ENCODE results near the gene PLXNB1.
"Not testable (repeated sequence)": the region's sequence is repeated elsewhere in the genome, so short reads cannot be mapped to it uniquely, and the experiment has no call there.

PLXNB1 gene

GRCh38 chr3:48404440-48405342 is 25.2 kb downstream of the PLXNB1 start:
- DNase-seq = no peak

DNA sequence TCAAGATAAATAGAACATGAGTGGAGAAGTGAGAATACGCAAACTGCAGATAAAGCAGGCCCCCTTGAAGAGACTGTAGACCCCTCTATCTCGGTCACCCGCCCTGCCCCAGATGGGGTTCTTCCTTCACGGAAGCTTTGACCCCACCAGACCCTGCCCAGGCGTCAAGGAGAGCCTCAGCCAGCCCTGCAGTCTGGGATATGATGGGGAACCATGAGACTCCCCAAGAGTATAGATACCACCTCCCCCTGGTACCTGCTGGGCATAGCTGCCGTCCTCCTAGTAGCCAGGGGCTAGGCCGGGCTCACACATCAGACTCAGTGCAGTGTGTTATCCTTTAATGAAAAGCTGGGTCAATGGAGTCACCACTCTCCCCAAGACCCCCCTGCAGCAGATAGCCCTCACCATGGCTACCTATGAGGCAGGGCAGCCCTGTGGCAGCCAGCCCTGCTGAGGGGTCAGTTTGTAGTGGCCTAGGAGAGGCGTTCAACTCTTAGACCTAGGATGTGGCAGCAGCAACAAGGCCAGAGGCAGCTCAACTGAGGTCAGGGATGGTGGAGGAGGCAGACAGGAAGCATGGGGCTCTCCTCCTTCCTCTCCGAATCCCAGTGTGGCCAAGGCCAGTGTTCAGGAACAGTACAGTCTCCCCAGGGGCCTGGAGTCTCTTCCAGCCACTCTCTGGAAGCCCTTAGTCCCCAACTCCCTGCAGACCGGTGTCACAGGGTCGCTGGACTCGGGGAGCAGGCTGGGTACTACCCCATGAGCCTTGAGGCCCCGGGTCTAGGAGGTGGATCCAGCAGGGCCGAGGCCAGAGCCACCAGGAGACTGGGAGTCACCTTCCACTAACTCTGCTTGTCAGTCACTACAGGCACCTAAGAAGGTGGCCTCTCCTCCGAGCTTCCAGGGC is 26.1 kb downstream of the PLXNB1 start:
- no peak for DNase-seq

DNA sequence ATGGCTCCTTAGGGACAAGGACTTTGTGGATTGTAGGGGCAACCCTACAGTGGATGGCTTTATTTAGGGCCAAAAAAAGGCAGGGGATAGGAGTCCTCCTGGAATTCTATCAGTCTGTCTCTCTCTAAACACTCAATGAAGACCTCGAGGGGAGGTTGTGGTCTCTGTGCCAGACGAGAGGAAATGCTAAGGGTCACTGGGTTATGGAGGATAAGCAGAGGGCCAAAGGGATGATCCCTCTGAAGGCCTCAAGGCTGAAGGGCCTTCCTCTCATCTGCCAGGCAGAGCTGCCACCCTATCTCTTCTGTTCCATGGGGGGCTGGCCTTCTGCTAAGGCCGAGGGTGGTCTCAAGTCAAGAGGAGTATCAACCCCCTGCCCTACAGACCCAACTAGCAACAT is 27.0 kb downstream of the PLXNB1 start:
- no peak for DNase-seq

DNA sequence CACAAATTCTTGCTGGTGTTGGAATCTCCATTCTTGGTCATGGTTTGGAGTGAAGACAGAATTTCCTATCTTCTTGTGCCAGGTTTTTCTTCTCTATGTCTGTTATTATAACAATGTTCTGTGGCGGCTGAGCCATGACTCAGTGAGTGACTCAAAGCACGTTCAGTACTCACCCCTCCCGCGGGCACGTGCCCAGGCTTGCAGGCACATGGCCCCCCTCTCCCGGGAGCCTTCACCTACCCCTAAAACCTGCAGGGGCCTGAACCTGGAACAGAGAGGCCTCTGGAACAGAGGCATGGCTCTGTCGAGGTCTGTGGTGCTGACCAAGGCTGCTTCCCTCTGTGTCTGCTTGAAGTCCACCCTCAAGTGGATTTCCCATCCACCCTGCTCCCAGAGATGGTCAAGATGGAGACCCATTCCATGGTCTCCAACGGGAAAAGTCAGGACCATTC is 27.6 kb downstream of the PLXNB1 start:
- DNase-seq = no peak

GRCh38 chr3:48401434-48401901 is 28.4 kb downstream of the PLXNB1 start:
- not testable (repeated sequence) for DNase-seq

DNA sequence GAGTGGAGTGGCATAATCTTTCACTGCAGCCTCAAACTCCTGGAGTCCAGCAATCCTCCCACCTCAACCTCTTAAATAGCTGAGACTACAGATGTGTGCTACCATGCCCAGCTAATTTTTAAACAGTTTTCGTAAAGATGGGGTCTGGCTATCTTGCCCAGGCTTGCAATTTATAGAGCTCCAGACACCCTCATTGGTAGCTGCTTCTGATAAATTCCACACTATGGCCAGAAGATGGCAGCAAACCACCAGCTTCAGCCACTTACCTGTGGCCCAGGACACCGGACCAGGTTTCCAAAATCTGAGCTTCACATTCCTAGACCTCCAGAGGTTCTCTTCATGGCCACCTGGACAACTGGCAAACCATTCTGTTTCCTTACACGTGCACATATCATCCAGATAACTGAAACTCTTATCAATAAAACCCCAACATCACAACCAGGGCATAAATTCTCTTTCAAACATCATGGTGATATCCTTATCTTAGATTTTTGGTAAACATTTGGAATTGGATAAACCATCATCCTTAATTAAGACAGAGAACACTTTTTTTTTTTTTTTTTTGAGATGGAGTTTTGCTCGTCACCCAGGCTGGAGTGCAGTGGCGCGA is 29.0 kb downstream of the PLXNB1 start:
- peak; percentile 20 for DNase-seq

DNA sequence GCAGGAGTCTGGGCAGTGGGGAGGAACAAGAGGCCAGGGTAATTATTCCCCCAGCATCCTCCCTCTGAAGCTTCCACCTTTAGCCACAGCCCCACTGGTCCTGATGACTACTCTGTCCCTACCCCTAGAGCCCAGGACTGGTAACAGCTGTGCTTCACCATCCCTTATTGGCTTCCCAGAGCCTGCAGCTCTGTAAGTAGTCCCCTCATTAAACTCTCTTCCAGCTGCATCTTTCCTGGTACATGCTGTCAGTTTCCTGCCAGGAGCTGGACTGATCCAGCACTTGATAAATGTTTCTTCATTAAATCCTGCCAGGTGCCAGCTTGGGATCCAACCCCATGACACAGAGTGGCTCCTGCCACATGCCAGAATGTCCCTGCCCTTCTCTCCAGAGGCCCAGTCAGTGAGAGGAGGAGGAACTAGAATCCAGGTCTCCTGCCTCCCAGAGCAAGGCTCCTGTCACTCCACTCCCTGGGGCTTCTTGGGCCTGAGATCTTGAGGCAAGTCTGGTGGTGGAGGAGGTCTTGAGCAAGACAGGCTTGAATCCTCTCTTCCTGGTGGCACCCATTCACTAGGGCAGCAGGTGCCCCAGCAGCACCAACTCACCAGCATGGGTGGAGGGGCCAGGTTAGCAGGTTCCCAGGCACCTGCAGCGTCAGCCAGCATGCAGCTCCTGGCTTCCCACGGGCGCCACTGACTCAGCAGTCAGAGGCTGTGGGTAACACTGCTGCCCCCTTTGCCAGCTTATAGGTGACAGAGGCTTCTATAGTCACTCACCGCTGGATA is 30.3 kb downstream of the PLXNB1 start:
- DNase-seq = no peak

DNA sequence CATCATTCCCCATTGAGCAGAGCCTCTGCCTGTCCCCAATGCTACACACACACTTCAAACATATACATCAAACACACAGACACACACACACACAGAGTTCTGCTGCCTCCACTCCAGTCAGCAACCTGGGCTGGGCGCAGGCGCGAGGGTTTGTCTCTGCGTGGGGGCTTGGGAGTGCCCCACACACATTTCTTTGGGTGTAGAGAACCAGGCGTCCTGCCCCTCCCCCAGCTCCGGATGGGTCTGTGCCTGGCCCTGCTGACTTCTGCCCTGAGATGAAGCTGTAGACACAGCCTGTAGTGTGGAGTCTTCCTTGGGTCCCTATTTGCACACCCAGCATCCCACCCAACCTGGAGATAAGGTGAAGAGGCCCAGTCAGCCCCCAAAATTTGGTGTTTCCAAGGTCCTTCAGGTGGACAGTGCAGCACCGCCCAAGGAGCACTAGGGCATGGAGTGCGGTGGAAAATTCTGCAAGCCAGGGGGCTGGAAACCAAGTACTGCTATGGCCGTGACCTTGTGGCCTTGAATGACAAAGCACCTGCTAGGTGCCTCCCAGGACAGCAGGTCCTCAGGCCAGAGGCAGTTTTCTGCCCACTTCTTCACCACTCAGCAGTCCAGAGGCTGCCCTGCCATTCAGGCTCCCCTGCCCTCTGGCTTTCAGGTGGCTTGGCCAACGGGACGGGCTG is 31.0 kb downstream of the PLXNB1 start:
- DNase-seq = no peak

DNA sequence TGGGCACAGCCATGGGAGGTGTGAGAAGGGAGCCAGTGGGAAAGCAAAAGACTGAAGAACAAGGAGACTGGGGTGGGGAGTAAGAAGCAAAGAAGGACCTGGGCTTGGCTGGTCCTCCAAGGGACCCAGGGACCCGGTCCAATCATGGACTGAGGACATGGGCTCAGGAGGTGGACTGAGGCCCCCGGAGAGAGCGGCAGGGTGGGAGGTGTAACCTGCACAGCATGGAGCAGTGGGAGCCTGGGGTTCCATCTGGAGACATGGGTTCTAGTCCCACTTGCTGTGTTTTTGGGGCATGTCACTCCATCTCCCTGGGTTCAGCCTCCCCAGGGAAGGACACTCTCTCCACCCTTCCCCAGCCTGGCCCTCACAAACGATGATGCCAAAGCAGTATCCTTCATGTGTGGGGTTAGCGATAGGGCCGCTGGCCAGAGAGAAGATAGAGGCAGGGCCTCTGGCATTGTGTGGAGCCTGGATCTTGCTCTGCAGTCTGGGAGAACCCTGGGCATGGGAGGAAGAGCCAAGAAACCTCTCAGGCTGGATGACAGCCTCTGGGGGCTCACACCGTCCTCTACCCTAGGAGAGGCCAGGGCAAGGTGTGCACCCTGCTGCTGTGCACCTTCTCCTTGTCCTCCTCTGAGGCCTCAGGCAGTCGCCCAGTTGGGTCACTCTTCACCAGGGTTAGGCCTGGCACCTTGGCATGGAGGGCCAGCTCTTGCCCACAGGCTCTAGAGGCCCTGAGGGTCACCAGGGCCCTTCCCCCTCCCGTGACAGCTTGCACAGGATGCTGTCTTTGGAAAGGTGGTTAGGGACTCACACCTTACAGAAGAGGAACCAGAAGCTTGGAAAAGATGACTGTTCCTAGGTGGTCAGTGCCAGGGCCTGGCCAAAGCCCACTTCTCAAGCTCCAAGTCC is 31.9 kb downstream of the PLXNB1 start:
- no peak for DNase-seq

GRCh38 chr3:48395714-48396113 is 34.2 kb downstream of the PLXNB1 start:
- no peak for DNase-seq

DNA sequence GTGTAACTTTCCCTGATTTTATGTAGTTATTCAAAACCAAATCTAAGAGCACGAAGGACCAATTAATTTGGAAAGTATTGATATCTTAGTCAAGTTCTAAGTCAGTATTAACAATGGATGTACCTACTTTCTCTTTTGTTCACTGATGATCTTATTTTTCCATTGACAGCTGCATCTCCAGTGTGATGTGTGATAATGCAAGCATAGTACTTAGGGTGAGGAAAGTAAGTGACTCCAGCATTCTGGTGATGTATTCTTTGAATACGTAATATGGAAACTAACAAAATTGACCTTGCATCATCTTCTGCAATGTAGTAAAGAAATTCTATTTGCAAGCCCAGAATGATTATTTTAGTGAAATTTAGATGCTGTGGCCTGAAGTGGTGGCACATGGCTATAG is 35.5 kb downstream of the PLXNB1 start:
- no peak for DNase-seq

DNA sequence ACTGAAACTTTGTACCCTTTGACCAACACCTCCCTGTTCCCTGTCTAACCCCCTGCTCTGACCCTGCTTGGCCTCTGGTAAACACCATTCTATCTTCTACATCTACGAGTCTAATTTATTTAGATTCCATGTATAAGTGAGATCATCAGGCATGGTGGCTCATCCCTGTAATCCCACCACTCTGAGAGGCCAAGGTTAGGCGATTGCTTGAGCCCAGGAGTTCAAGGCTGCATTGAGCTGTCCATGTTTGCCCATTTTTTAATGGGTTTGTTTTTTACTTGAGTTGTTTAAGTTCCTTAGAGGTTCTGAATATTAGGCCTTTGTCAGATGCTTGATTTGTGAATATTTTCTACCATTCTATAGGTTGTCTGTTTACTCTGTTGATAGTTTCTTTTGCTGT is 40.9 kb downstream of the PLXNB1 start:
- DNase-seq = no peak

DNA sequence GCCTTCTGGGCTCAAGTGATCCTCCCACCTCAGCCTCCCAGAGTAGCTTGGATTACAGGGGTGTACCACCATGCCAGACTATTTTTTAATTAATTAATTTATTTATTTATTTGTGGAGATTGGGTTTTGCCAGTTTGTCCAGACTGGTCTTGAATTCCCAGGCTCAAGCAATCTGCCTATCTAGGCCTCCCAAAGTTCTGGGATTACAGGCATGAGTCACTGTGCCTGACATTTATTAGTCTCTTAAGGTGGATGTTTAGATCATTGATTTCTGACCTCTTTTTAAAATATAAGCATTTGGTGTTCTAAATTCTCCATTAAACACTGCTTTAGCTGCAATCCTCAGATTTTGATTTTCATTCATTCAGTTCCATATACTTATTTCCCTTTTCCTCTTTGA is 42.3 kb downstream of the PLXNB1 start:
- no peak for DNase-seq

DNA sequence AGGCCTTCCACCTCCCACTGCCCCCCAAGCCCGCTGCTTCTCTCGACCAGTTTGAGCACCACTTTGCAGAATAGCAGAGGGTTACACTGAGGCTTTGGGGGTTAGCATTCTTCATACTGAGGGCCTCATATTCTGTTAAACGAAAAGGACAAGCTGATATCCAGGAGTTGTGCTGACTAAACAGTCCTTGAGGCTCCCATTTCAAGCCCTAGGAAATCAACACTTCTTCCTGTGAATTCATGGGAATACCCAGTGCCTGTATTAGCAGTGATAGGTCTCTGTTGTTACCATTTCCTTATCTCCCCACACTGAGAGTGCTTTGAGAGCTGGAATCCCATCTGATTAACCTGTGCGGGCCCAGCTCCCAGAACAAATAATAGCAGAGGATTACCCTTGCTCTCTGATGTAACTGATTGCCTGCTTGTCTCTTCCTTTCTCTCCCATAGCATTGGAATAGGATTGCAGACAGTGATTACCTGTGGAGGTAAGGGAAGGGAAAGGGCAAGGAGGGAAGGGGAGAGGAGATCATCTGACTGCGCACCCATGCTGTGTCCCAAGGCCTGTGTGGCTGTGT is 56.9 kb downstream of the PLXNB1 start:
- no peak for DNase-seq

GRCh38 chr3:48372377-48372770 is 57.5 kb downstream of the PLXNB1 start:
- DNase-seq = no peak

DNA sequence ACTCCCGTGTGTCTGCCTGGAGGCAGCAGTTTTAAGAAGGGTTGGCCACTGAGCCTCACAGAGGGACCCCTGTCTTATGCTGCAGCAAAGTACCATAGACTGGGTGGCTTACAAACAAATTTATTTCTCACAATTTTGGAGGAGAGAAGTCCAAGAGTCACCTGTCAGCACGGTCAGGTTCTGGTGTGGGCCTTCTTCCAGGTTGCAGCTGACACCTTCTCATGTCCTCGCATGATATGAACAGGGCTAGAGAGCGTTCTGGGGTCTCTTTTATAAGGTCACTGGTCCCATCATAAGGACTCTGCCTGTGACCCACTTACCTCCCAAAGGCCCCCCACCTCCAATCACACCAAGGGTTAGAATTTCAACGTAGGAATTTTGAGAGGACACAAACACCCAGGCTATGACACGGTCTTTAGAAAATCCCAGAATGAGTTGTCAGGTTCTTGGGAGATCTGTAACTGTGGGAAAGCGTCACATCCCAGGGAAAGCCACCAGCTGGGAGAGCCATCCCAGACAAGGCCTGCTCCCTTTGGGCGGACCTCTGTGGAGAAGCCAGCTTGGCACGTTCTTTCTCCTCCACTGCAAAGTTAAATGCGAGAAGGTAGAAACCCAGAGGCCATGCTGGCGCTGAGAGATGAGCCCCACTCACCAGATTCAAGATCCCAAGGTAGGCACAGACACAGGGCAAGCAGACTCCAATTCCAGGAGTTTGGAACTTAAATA is 58.1 kb downstream of the PLXNB1 start, which contains the start of gene FBXW12:
FBXW12 (plus strand) TSS at position 569 of the 726 bp plus-strand sequence. CDS start 549 bp downstream, outside the sequence.
- no peak for DNase-seq

- no peak for DNase-seq
Measured at GRCh38 chr3:48370333-48370713, 59.6 kb downstream of the PLXNB1 start.

- DNase-seq = no peak
Measured at GRCh38 chr3:48369693-48370332, 60.1 kb downstream of the PLXNB1 start.

- DNase-seq = no peak
Measured at GRCh38 chr3:48367201-48367600, 62.7 kb downstream of the PLXNB1 start.

Measured in GF-D8 (cell line).